VCaP (cell line): ENCODE results near the gene KLHL17.
"Not testable (repeated sequence)": the region's sequence is repeated elsewhere in the genome, so short reads cannot be mapped to it uniquely, and the experiment has no call there.

Experiments
- H3K27ac ChIP-seq: fragments of 450-650 bp; 2 replicates; pipeline ENCODE4 v1.5.1; 2017
- TF ChIP-seq, protein P1 (sequence below): fragments of 450-650 bp; conservative IDR thresholded peaks from 2 replicates; pipeline ENCODE4 v1.5.1; 2017; ENCODE audit warnings: mild to moderate bottlenecking, moderate library complexity

Gene KLHL17

GRCh38 chr1:985126-985525, 24.7 kb downstream of the KLHL17 start:
- TF ChIP-seq, protein P1, sequence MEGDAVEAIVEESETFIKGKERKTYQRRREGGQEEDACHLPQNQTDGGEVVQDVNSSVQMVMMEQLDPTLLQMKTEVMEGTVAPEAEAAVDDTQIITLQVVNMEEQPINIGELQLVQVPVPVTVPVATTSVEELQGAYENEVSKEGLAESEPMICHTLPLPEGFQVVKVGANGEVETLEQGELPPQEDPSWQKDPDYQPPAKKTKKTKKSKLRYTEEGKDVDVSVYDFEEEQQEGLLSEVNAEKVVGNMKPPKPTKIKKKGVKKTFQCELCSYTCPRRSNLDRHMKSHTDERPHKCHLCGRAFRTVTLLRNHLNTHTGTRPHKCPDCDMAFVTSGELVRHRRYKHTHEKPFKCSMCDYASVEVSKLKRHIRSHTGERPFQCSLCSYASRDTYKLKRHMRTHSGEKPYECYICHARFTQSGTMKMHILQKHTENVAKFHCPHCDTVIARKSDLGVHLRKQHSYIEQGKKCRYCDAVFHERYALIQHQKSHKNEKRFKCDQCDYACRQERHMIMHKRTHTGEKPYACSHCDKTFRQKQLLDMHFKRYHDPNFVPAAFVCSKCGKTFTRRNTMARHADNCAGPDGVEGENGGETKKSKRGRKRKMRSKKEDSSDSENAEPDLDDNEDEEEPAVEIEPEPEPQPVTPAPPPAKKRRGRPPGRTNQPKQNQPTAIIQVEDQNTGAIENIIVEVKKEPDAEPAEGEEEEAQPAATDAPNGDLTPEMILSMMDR = no peak
- no peak overlapping the region for H3K27ac ChIP-seq

DNA sequence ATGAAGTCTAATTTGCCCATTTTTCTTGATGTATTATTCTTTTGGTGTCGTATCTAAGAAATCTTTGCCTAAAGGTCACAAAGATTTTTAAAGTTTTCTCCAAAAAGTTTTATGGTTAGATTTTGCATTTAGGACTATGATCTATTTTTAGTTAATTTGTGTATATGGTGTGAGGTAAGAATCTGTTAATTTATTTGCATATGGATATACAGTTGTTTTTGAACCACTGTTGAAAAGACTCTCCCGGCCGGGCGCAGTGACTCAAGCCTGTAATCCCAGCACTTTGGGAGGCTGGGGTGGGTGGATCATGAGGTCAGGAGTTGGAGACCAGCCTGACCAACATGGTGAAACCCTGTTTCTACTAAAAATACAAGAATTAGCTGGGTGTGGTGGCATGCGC, 27.7 kb downstream of the KLHL17 start:
- not testable (repeated sequence) for H3K27ac ChIP-seq

DNA sequence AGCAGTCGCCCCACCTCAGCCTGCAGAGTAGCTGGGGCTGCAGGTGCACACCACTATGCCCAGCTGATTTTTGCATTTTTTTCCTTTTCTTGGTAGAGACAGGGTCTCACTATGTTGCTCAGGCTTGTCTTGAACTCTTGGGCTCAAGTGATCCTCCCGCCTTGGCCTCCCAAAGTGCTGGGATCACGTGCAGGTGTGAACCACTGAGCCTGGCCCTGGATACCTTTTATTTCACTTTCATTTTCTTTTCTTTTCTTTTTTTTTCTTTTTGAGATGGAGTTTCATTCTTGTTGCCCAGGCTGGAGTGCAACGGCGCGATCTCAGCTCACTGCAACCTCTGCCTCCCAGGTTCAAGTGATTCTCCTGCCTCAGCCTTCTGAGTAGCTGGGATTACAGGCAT, 30.9 kb downstream of the KLHL17 start:
- H3K27ac ChIP-seq = not testable (repeated sequence)

DNA sequence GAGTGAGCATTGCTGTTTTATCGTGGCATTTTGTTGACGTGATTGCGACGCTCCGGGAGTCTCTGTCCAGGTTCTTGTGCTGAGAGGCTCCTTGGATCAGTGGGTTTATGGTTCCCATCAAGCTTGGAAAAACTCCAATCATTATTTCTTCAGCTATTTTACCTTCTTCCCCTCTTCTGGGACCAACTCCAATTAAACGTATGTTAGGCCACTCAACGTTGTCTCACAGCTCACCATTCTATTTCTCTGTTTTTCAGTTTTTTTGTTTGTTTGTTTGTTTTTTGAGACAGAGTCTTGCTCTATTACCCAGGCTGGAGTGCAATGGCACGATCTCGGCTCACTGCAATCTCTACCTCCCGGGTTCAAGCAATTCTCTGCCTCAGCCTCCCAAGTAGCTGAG, 31.5 kb downstream of the KLHL17 start:
- H3K27ac ChIP-seq = no peak overlapping the region
- TF ChIP-seq, protein P1 = no peak

DNA sequence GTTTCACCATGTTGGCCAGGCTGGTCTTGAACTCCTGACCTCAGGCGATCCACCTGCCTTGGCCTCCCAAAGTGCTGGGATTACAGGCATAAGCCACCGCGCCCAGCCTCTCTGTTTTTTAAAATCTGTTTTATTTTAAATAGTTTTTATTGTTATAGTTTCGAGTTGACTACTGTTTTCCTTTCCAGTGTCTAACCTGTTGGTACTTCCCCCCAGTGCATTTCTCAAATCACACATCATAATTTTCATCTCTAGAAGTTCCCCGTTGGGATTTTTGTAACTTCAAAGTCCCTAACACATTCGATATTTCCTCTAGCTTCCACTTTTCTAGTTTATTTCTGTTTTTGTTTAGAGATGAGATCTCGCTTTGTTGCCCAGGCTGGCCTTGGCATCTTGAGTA, 32.0 kb downstream of the KLHL17 start:
- H3K27ac ChIP-seq = no peak overlapping the region
- TF ChIP-seq, protein P1 = no peak

GRCh38 chr1:993379-993995, 33.1 kb downstream of the KLHL17 start:
- TF ChIP-seq, protein P1 = no peak

GRCh38 chr1:994546-994945, 34.2 kb downstream of the KLHL17 start:
- H3K27ac ChIP-seq = not testable (repeated sequence)

More at GRCh38 chr1:993379-993995, 33.1 kb downstream of the KLHL17 start:
- no peak overlapping the region for H3K27ac ChIP-seq

GRCh38 chr1:995665-996633, 35.6 kb downstream of the KLHL17 start:
- TF ChIP-seq, protein P1 = no peak
- H3K27ac ChIP-seq = no peak overlapping the region
